Measurements from ENCODE around the gene COL4A1.

COL4A1 gene

DNA sequence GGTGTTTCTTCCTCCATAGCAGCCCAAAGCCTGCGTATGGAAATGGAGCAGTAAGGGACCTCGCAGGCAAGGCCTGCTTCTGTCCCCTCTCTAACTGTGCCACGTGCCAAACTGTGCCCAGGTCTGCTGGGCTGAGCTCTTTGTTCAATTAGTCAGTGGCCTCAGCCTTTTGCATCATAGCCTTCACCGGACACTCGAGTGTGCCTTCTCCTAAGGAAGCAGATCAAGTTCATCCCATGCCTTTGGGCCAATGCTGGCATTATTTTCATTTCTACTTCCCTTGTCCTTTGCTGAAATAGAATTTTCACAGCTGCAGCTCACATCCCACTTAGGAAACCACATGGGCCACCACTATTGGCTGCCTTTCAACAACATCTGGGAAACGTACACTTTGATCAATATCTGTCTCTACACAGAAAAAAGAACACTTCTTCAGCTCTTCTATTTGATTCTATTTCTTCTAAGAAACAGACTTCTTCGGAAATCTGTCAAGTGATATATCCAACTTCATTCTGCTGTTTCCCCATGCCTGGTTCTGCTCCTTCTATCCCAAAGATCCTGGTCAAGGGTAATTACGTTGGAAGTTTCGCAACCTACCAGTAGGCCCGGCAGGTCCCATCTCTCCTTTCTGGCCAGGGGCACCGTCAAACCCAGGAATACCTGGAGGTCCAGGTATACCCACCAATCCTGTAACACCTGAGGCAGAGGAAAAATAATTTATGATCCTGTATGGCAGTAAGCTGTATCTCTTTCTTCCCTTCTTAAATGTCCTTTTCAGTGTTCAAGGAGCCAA, 143.9 kb downstream of the COL4A1 start:
- no peaks in the 10 kb centered on the region for H3K27me3 ChIP-seq (ENCODE audit: insufficient read depth, low read depth)
- no peak overlapping the region for H3K9ac ChIP-seq
- no peaks in the 10 kb centered on the region for H3K36me3 ChIP-seq (ENCODE audit: insufficient read depth)
- no peaks in the 10 kb centered on the region for H3K4me1 ChIP-seq (ENCODE audit: low read depth, poor library complexity, severe bottlenecking)
- no peak overlapping the region for H2AFZ ChIP-seq (ENCODE audit: low read depth)
- no peak overlapping the region for H3K4me3 ChIP-seq (IDR thresholded peaks at IDR 0.05; ENCODE audit: insufficient read depth, low read depth, low read length)
- H3K79me2 ChIP-seq (ENCODE audit: insufficient read depth, low read depth) = no peaks in the 10 kb centered on the region
- H3K4me2 ChIP-seq = no peak overlapping the region
- H4K20me1 ChIP-seq (ENCODE audit: insufficient read depth) = no peaks in the 10 kb centered on the region
- H3K27ac ChIP-seq = no peak overlapping the region
- TF ChIP-seq, protein P1, sequence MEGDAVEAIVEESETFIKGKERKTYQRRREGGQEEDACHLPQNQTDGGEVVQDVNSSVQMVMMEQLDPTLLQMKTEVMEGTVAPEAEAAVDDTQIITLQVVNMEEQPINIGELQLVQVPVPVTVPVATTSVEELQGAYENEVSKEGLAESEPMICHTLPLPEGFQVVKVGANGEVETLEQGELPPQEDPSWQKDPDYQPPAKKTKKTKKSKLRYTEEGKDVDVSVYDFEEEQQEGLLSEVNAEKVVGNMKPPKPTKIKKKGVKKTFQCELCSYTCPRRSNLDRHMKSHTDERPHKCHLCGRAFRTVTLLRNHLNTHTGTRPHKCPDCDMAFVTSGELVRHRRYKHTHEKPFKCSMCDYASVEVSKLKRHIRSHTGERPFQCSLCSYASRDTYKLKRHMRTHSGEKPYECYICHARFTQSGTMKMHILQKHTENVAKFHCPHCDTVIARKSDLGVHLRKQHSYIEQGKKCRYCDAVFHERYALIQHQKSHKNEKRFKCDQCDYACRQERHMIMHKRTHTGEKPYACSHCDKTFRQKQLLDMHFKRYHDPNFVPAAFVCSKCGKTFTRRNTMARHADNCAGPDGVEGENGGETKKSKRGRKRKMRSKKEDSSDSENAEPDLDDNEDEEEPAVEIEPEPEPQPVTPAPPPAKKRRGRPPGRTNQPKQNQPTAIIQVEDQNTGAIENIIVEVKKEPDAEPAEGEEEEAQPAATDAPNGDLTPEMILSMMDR (conservative IDR thresholded peaks at IDR 0.05; ENCODE audit: low read depth, low read length) = no peak

DNA sequence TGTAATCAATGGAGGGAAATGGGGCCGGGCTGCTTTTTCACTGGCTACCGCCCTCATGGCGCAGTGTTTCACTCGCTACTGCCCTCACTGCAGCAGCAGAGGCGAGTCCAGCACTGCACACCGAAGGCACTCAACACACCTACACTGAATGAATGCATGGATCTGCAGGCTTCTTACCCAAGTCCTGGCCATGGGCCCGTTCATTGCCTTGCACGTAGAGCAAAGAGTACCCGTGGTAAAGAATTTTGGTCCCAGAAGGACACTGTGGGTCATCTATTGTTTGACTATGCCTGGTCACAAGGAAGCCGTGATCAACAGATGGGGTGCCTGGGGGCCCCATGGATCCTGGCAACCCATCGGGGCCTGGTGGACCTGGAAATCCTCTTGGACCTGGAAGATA, 144.9 kb downstream of the COL4A1 start:
- no peaks in the 10 kb centered on the region for H4K20me1 ChIP-seq (ENCODE audit: insufficient read depth)
- H3K9ac ChIP-seq = no peak overlapping the region
- no peaks in the 10 kb centered on the region for H3K27me3 ChIP-seq (ENCODE audit: insufficient read depth, low read depth)
- H3K79me2 ChIP-seq (ENCODE audit: insufficient read depth, low read depth) = no peaks in the 10 kb centered on the region
- H3K4me2 ChIP-seq = no peak overlapping the region
- H2AFZ ChIP-seq (ENCODE audit: low read depth) = no peak overlapping the region
- H3K4me3 ChIP-seq (IDR thresholded peaks at IDR 0.05; ENCODE audit: insufficient read depth, low read depth, low read length) = no peak overlapping the region
- TF ChIP-seq, protein P1 (conservative IDR thresholded peaks at IDR 0.05; ENCODE audit: low read depth, low read length) = no peak
- no peaks in the 10 kb centered on the region for H3K36me3 ChIP-seq (ENCODE audit: insufficient read depth)
- H3K27ac ChIP-seq = no peak overlapping the region
- no peaks in the 10 kb centered on the region for H3K4me1 ChIP-seq (ENCODE audit: low read depth, poor library complexity, severe bottlenecking)

DNA sequence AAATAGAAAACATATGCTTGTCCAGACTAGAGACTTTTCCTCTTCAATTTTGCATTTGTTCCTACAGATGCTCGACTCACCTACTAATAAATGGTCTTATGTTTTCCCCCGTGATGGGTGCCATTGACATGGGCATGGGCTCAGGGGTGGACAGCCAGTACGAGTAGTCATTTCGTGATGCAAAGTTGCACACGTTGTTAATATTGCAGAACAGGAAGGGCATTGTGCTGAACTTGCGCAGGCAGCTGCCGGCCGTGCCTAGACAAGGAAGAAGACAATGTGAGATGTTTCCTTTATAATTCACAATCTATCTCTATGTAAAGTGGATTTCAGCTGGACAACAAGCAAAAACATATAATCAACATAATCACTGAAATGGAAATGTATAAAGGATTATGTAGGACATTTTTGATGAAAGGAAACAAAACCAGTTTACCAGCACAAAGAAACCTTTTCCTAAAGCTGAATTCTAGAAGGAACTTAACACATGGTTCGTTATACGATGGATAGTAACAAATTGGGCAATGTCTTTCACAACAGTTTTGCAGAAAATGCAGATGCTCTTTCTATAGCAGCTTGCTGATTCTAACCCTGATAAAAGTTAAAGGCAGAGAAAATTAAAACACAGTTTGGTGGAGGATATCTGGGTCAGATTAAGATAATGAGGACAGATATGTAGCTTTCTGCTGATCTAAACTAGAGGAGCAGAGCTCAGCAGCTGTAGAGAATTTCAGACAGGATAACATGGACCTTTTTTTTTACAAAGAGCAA, 145.7 kb downstream of the COL4A1 start:
- H4K20me1 ChIP-seq (ENCODE audit: insufficient read depth) = no peaks in the 10 kb centered on the region
- no peak overlapping the region for H3K4me2 ChIP-seq
- no peaks in the 10 kb centered on the region for H3K79me2 ChIP-seq (ENCODE audit: insufficient read depth, low read depth)
- no peak overlapping the region for H3K9ac ChIP-seq
- H3K4me3 ChIP-seq (IDR thresholded peaks at IDR 0.05; ENCODE audit: insufficient read depth, low read depth, low read length) = no peak overlapping the region
- no peaks in the 10 kb centered on the region for H3K4me1 ChIP-seq (ENCODE audit: low read depth, poor library complexity, severe bottlenecking)
- no peak overlapping the region for H3K27ac ChIP-seq
- H3K36me3 ChIP-seq (ENCODE audit: insufficient read depth) = no peaks in the 10 kb centered on the region
- no peak overlapping the region for H2AFZ ChIP-seq (ENCODE audit: low read depth)
- TF ChIP-seq, protein P1 (conservative IDR thresholded peaks at IDR 0.05; ENCODE audit: low read depth, low read length) = no peak
- no peaks in the 10 kb centered on the region for H3K27me3 ChIP-seq (ENCODE audit: insufficient read depth, low read depth)

DNA sequence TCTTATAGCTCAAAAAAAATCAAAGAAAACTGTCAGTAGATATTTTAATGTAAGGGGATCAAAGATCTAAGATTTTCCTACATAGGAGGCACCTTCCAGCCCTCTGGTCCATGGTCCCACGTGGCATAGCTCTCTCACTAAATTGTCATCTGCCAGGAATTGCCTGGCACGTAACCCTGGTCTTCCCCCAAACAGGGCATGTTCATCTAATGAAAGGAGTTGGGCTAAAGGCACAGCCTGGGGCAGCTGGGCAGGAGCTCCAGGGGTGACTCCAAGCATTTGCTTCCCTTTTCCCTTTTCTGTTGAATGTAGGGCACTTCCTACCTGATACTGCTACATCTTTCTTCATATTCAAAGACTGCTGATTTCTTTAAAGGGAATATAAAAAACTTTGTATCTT, 148.7 kb downstream of the COL4A1 start:
- Histone ChIP-seq H3K36me3 (ENCODE audit: insufficient read depth) (no peaks in the 10 kb centered on the region), H3K4me1 (ENCODE audit: low read depth, poor library complexity, severe bottlenecking) (no peaks in the 10 kb centered on the region), H3K27ac (no peak overlapping the region), H3K9ac (no peak overlapping the region), H4K20me1 (ENCODE audit: insufficient read depth) (no peaks in the 10 kb centered on the region), H2AFZ (ENCODE audit: low read depth) (no peak overlapping the region), H3K79me2 (ENCODE audit: insufficient read depth, low read depth) (no peaks in the 10 kb centered on the region), H3K4me3 (IDR thresholded peaks at IDR 0.05; ENCODE audit: insufficient read depth, low read depth, low read length) (no peak overlapping the region), H3K27me3 (ENCODE audit: insufficient read depth, low read depth) (no peaks in the 10 kb centered on the region), H3K4me2 (no peak overlapping the region)
- TF ChIP-seq, protein P1 (conservative IDR thresholded peaks at IDR 0.05; ENCODE audit: low read depth, low read length) = no peak
